GM21723 (cell line): ENCODE data around the gene TOMT.

Source experiments
- ATAC-seq: cut with Tn5 transposase; IDR thresholded peaks from one replicate; pipeline ENCODE4 v1.9.1; 2021; ENCODE audit warnings: mild to moderate bottlenecking, moderate library complexity; ENCODE audit not compliant: unreplicated experiment

The TOMT gene

GRCh38 chr11:72105888-72106287 is at the start of gene TOMT:
TSS of gene TOMT (plus strand) at chr11:72105924. CDS start at chr11:72105952, 28 bp downstream.
- no peak for ATAC-seq

- no peak for ATAC-seq
These were observed 47.2 kb upstream of the TOMT start for GRCh38 chr11:72058416-72059034.

GRCh38 chr11:72061739-72062396 is 43.9 kb upstream of the TOMT start:
- ATAC-seq: no peak

- ATAC-seq: no peak
These were observed 38.9 kb upstream of the TOMT start for GRCh38 chr11:72066855-72067254.

GRCh38 chr11:72067266-72067665 is 38.5 kb upstream of the TOMT start:
- no peak for ATAC-seq

- ATAC-seq: no peak
These were observed 38.0 kb upstream of the TOMT start for GRCh38 chr11:72067676-72068075.

GRCh38 chr11:72069200-72069599 is 36.5 kb upstream of the TOMT start:
- ATAC-seq: no peak

- ATAC-seq: peak; percentile 66
These were observed 35.9 kb upstream of the TOMT start for GRCh38 chr11:72069787-72070251.

- no peak for ATAC-seq
These were observed 35.2 kb upstream of the TOMT start for GRCh38 chr11:72070491-72070890.

- no peak for ATAC-seq
These were observed 33.4 kb upstream of the TOMT start for GRCh38 chr11:72072348-72072747.

GRCh38 chr11:72075109-72075508 is 30.6 kb upstream of the TOMT start:
- ATAC-seq: no peak

- ATAC-seq: no peak
These were observed 30.0 kb upstream of the TOMT start for GRCh38 chr11:72075756-72076155.

- ATAC-seq: no peak
These were observed 27.2 kb upstream of the TOMT start for GRCh38 chr11:72078477-72078876.

- ATAC-seq: no peak
These were observed 25.9 kb upstream of the TOMT start for GRCh38 chr11:72079819-72080325.

- ATAC-seq: peak; percentile 94
These were observed 25.2 kb upstream of the TOMT start, which contains the start of the genes LRRC51 and NUMA1 for GRCh38 chr11:72080326-72081183. TSS of gene LRRC51 (plus strand) at chr11:72080850. CDS start at chr11:72089084, 8,234 bp downstream. TSS of gene NUMA1 (minus strand) at chr11:72080542. CDS start at chr11:72035943, 44,599 bp downstream.

GRCh38 chr11:72081184-72081644 is 24.5 kb upstream of the TOMT start:
- ATAC-seq: no peak

GRCh38 chr11:72081821-72082453 is 23.8 kb upstream of the TOMT start:
- no peak for ATAC-seq

- no peak for ATAC-seq
These were observed 22.3 kb upstream of the TOMT start for GRCh38 chr11:72083414-72083813.

- no peak for ATAC-seq
These were observed 21.6 kb upstream of the TOMT start for GRCh38 chr11:72084076-72084475.

- ATAC-seq: no peak
These were observed 20.8 kb upstream of the TOMT start for GRCh38 chr11:72084965-72085364.
